K562 (cell line): ENCODE data around the gene GABRB2. TPM values are rescaled to one million over a fixed set of nuclear protein-coding genes. Genes with fewer than 3 reads are reported as not detected.

Experiments used
- ATAC-seq: fragments of 200-7000 bp; cut with Tn5 transposase; 3 replicates; pipeline ENCODE4 v1.9.1; 2020; ENCODE audit warnings: moderate library complexity
- BruUV-seq: library from RNA; stranded (reverse); fragments of 400-500 nt; replicated peaks from 2 replicates; lab custom pipeline; 2021; lab: Mats Ljungman, UMichigan
- CTCF ChIA-PET: fragments of 300-600 bp; formaldehyde crosslinking; extraction: SDS; loops from one replicate; lab custom pipeline; 2021; ENCODE audit warnings: low intra/inter-chr PET ratio; lab: Yijun Ruan, JAX
- POLR2A ChIA-PET: fragments of 300-600, 350-650 bp; sonication (Branson Sonifier 250); formaldehyde crosslinking; extraction: SDS; loops from one replicate; lab custom pipeline; 2021; ENCODE audit warnings: antibody characterized with exemption, inconsistent platforms; lab: Yijun Ruan, JAX
- DNase-seq, 4 experiments: peaks; one replicate each; pipeline versions ENCODE4 v3.0.0 to v3.0.0-alpha.2; 2011 to 2018; ENCODE audit warnings: low spot score in 3 of 4, mixed read lengths in 3 of 4; ENCODE audit errors: extremely low read depth in 1 of 4
- FAIRE-seq: peaks from 2 replicates; lab custom pipeline; 2011; peaks lifted over from hg19 to GRCh38; lab: Jason Lieb, UNC
- H2AFZ ChIP-seq: 2 replicates; pipeline ENCODE4 v1.6.0; 2011; ENCODE audit warnings: low read depth, low read length, control low read depth, inconsistent platforms
- H3K27ac ChIP-seq: fragments of 200-600 bp; 3 replicates; pipeline ENCODE4 v1.8.0; 2011; ENCODE audit warnings: low read depth, mild to moderate bottlenecking, control low read depth, inconsistent platforms, low read length, moderate library complexity, mixed read lengths; ENCODE audit errors: extremely low read depth
- H3K27me3 ChIP-seq, 2 experiments: fragments of 300-600 bp in 1 of 2; 2 replicates in 1 of 2; 3 replicates in 1 of 2; pipeline versions ENCODE4 v1.6.0 to v1.8.0; 2011; ENCODE audit warnings: inconsistent platforms in 2 of 2, low read length in 2 of 2, mild to moderate bottlenecking in 1 of 2, mixed read lengths in 1 of 2, moderate library complexity in 1 of 2; ENCODE audit not compliant: control insufficient read depth in 2 of 2, insufficient read depth in 2 of 2
- H3K36me3 ChIP-seq: fragments of 300-600 bp; 3 replicates; pipeline ENCODE4 v1.8.0; 2011; ENCODE audit warnings: mild to moderate bottlenecking, low read length, inconsistent platforms; ENCODE audit not compliant: control insufficient read depth, insufficient read depth
- H3K4me1 ChIP-seq, 2 experiments: fragments of 200-600 bp in 1 of 2; replicated peaks in 1 of 2; 2 replicates in 1 of 2; 3 replicates in 1 of 2; pipeline versions ENCODE4 v1.5.1 to v1.8.0; 2011; ENCODE audit warnings: inconsistent platforms in 2 of 2, low read length in 2 of 2, mild to moderate bottlenecking in 1 of 2, mixed read lengths in 1 of 2, moderate library complexity in 1 of 2; ENCODE audit not compliant: control insufficient read depth in 2 of 2, insufficient read depth in 2 of 2
- H3K4me2 ChIP-seq: 2 replicates; pipeline ENCODE4 v1.6.1; 2011; ENCODE audit warnings: low read length, control low read depth, inconsistent platforms, mixed read lengths; ENCODE audit not compliant: insufficient read depth
- H3K4me3 ChIP-seq: fragments of 200-600 bp; sonication (generic), shearing (Covaris generic); 2 replicates; pipeline ENCODE4 v1.5.1; 2016; ENCODE audit warnings: control low read depth, inconsistent platforms
- H3K79me2 ChIP-seq: fragments of 200-600 bp; 3 replicates; pipeline ENCODE4 v1.8.0; 2011; ENCODE audit warnings: low read length, inconsistent platforms; ENCODE audit not compliant: control insufficient read depth, insufficient read depth
- H3K9ac ChIP-seq, 2 experiments: 2 replicates each; pipeline versions ENCODE4 v1.6.0 to v1.6.1; 2011; ENCODE audit warnings: low read depth in 2 of 2, low read length in 2 of 2, control low read depth in 1 of 2, inconsistent platforms in 1 of 2, mild to moderate bottlenecking in 1 of 2, mixed read lengths in 1 of 2; ENCODE audit not compliant: insufficient read depth in 1 of 2
- H3K9me1 ChIP-seq: one replicate; pipeline ENCODE4 v1.6.0; 2011; ENCODE audit warnings: inconsistent platforms, mild to moderate bottlenecking, low read length, moderate library complexity; ENCODE audit not compliant: control insufficient read depth, insufficient read depth
- H3K9me3 ChIP-seq: replicated peaks from 2 replicates; pipeline ENCODE4 v1.5.1; 2011; ENCODE audit warnings: low read depth, low read length, inconsistent platforms; ENCODE audit not compliant: control insufficient read depth, insufficient read depth
- H4K20me1 ChIP-seq: replicated peaks from 2 replicates; pipeline ENCODE4 v1.6.1; 2011; ENCODE audit warnings: low read length, inconsistent platforms, mixed read lengths; ENCODE audit not compliant: control insufficient read depth, insufficient read depth
- FOXP1 ChIP-seq: sonication (generic); formaldehyde crosslinking; IDR thresholded peaks from 2 replicates; pipeline ENCODE4 v1.8.0; 2022; ENCODE audit warnings: mild to moderate bottlenecking, missing genetic modification reagents
- JUN ChIP-seq, 2 experiments: sonication (generic) in 1 of 2; formaldehyde crosslinking in 1 of 2; IDR thresholded peaks; 2 replicates each; pipeline versions ENCODE4 v1.6.1 to v1.8.0; 2012 to 2022; ENCODE audit warnings: borderline replicate concordance in 2 of 2, mild to moderate bottlenecking in 2 of 2, improper control_type of control experiment in 1 of 2, low read depth in 1 of 2, low read length in 1 of 2, missing genetic modification reagents in 1 of 2
- RHOXF2B ChIP-seq: fragments of 250-450 bp; sonication (Bioruptor Pico); conservative IDR thresholded peaks from 2 replicates; pipeline ENCODE4 v1.5.1; 2021
- TSC22D4 ChIP-seq: fragments of 450-650 bp; IDR thresholded peaks from 2 replicates; pipeline ENCODE4 v1.6.1; 2016; ENCODE audit warnings: missing genetic modification characterization, missing biosample characterization, control low read depth
- ZNF584 ChIP-seq: fragments of 200-800 bp; sonication (Bioruptor generic); IDR thresholded peaks from 2 replicates; pipeline ENCODE4 v1.6.1; 2016; ENCODE audit warnings: low read depth, mild to moderate bottlenecking, missing genetic modification characterization, missing compliant biosample characterization
- WGBS: fragments of 100-300 bp; shearing (Covaris generic); methylation state at CpG from one replicate; pipeline ENCODE4 v1.1.6; 2016; ENCODE audit warnings: low coverage, mixed read lengths; ENCODE audit not compliant: insufficient coverage; ENCODE audit errors: missing lambda C conversion rate; 5-methylcytosine and 5-hydroxymethylcytosine counted together
- in situ Hi-C: fragments of 300-500 bp; cut with MboI; formaldehyde crosslinking; loops from 4 replicates; pipeline ENCODE4 v1.15.0; 2018; ENCODE audit warnings: inconsistent platforms, mixed read lengths
- intact Hi-C: fragments of 100-400 bp; cut with micrococcal nuclease; formaldehyde crosslinking; loops from 2 replicates; pipeline ENCODE4 v1.14.2; 2022
- polyA plus RNA-seq, 8 experiments: library from polyadenylated mRNA; depleted of rRNA in 4 of 8; stranded (reverse) in 5 of 8; unstranded in 3 of 8; fragments of >200 nt; fragmentation: Nextera tagmentation in 2 of 8; fragmentation: Illumina TruSeq in 1 of 8; extraction: Ambion mirVana in 2 of 8; extraction: Trizol in 1 of 8; gene quantifications; 2 replicates each; pipeline versions ENCODE4 v1.2.1 to v1.2.3, GENCODE V29; 2011 to 2014; ENCODE audit warnings: inconsistent platforms in 1 of 8, missing spikeins in 1 of 8
- total RNA-seq, 7 experiments: library from RNA; depleted of rRNA in 6 of 7; stranded (reverse); fragments of >200 nt in 6 of 7; fragmentation: Illumina TruSeq in 2 of 7; extraction: Trizol in 2 of 7; gene quantifications; 2 replicates each; pipeline versions ENCODE4 v1.2.1 to v1.2.3, GENCODE V29; 2011 to 2021; ENCODE audit warnings: low replicate concordance in 1 of 7
- TF ChIP-seq, protein P1 (sequence below): fragments of 250-450 bp; sonication (Bioruptor Pico); IDR thresholded peaks from 2 replicates; pipeline ENCODE4 v1.8.0; 2021; ENCODE audit warnings: borderline replicate concordance, mild to moderate bottlenecking, moderate library complexity; ENCODE audit not compliant: poor library complexity, severe bottlenecking

The GABRB2 gene
- total and polyA plus RNA-seq, 9 of the 15 experiments (the other 6 are each of a cell fraction or from before 2014, with no cell fraction given) = not detected

DNA sequence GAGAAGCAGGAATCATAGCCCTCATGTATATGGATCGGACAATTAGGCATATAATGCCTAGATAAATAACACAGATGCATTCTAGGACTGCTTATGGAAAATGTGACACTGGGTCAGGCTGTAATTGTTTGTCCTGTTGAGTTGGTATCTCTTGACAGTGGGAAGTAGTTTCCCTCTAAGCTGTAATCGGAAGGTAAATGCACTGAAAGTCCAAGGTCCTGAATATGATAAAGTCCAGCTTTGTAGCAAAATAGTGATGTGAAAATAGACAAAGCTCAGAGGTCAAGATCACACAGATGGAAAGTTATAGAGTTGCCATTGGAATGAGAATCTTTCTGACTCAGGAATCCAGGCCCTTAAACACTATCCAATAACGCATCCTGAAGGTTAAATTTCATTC is 214.2 kb downstream of the GABRB2 start:
- Histone ChIP-seq H3K36me3 (no peaks in the 10 kb centered on the region), H3K4me2 (no peak overlapping the region), H3K27me3 (no peaks in the 10 kb centered on the region), H3K9me1 (no peaks in the 10 kb centered on the region), H3K27ac (no peak overlapping the region), H2AFZ (no peak overlapping the region), H3K79me2 (no peaks in the 10 kb centered on the region), H4K20me1 (no peaks in the 10 kb centered on the region), H3K9ac (no peak overlapping the region), H3K4me1 (no peaks in the 10 kb centered on the region), H3K9me3 (no peaks in the 10 kb centered on the region), H3K4me3 (no peak overlapping the region)
- POLR2A ChIA-PET = no interaction called here
- 2% methylated on average over 3 of the region's 3 CpGs for WGBS
- intact Hi-C loops (no loop called here), in situ Hi-C loops (no loop called here)
- ATAC-seq = no peak
- TF ChIP-seq FOXP1 (CRISPR knock-in tag) = no peak
- TF ChIP-seq TSC22D4 = no peak
- TF ChIP-seq, protein P1, sequence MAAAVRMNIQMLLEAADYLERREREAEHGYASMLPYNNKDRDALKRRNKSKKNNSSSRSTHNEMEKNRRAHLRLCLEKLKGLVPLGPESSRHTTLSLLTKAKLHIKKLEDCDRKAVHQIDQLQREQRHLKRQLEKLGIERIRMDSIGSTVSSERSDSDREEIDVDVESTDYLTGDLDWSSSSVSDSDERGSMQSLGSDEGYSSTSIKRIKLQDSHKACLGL = no peak
- TF ChIP-seq JUN (IDR thresholded peaks at IDR 0.05; ENCODE audit: borderline replicate concordance, low read depth, low read length) = no peak
- no peak for TF ChIP-seq JUN (CRISPR knock-in tag; IDR thresholded peaks at IDR 0.05; ENCODE audit: borderline replicate concordance)
- no peak for TF ChIP-seq RHOXF2B (CRISPR knock-in tag)
- no peak for TF ChIP-seq ZNF584 (CRISPR knock-in tag)
- FAIRE-seq = no peak
- no peak for DNase-seq
- BruUV-seq = no TSS peak
- CTCF ChIA-PET = no interaction called here
